Measurements from ENCODE around the gene BLVRA.

DNA sequence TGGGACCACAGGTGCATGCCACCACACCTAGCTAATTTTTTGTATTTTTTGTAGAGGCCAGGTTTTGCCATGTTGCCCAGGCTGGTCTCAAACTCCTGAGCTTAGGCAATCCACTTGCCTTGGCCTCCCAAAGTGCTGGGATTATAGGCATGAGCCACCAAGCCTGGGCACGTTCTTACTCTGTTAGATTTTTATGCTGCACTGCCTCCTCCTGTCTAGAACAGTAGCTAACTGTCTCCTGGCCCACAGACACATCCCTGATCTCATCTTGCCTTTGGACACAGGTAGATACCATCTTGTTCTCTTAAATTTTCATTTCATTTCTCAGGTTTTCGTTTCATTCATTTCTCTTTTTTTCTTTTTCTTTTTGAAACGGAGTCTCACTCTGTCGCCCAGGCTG lies 41.1 kb downstream of the BLVRA start:
- TF ChIP-seq POLR2A (IDR thresholded peaks at IDR 0.05; ENCODE audit: low read length) (no peak), GATA1 (IDR thresholded peaks at IDR 0.05; ENCODE audit: low read depth, low read length) (no peak)

All from erythroblast (primary cell).